Osteocyte (in vitro differentiated cells): ENCODE data around the gene SLC6A20. TPM values are rescaled to one million over a fixed set of nuclear protein-coding genes. Genes with fewer than 3 reads are reported as not detected.

Experiments used
- DNase-seq: peaks from one replicate; pipeline ENCODE4 v3.0.0; 2021; ENCODE audit warnings: mixed read lengths; ENCODE audit not compliant: unreplicated experiment; ENCODE audit errors: extremely low spot score
- H3K27ac Mint-ChIP-seq: one replicate; pipeline ENCODE4 v1.8.0; 2021; ENCODE audit warnings: mild to moderate bottlenecking, mixed read lengths; ENCODE audit not compliant: unreplicated experiment
- H3K27me3 Mint-ChIP-seq: one replicate; pipeline ENCODE4 v1.8.0; 2021; ENCODE audit warnings: mixed read lengths; ENCODE audit not compliant: unreplicated experiment
- H3K36me3 Mint-ChIP-seq: one replicate; pipeline ENCODE4 v1.8.0; 2021; ENCODE audit warnings: mixed read lengths; ENCODE audit not compliant: unreplicated experiment
- H3K4me1 Mint-ChIP-seq: one replicate; pipeline ENCODE4 v1.8.0; 2021; ENCODE audit warnings: mixed read lengths; ENCODE audit not compliant: unreplicated experiment
- H3K4me3 Mint-ChIP-seq: one replicate; pipeline ENCODE4 v1.8.0; 2021; ENCODE audit warnings: mild to moderate bottlenecking, moderate library complexity, mixed read lengths; ENCODE audit not compliant: unreplicated experiment
- H3K9me3 Mint-ChIP-seq: one replicate; pipeline ENCODE4 v1.8.0; 2021; ENCODE audit warnings: mixed read lengths; ENCODE audit not compliant: unreplicated experiment
- CTCF ChIP-seq: fragments of 200-600 bp; sonication (generic); IDR thresholded peaks from 2 replicates; pipeline ENCODE4 v1.5.0; 2021; ENCODE audit warnings: antibody characterized with exemption, mild to moderate bottlenecking, moderate library complexity
- total RNA-seq: library from RNA; stranded (reverse); gene quantifications from 2 replicates; pipeline ENCODE4 v1.2.1, GENCODE V29; 2021

SLC6A20 gene
- total RNA-seq, 1 donor from 2014 or later = not detected

GRCh38 chr3:45748068-45748467 lies 48.3 kb downstream of the SLC6A20 start:
- Mint-ChIP-seq H3K4me1 (no peaks in the 10 kb centered on the region), H3K4me3 (no peak overlapping the region), H3K27me3 (no peaks in the 10 kb centered on the region), H3K36me3 (peaks cover 19% of the 10 kb centered on the region), H3K9me3 (no peaks in the 10 kb centered on the region), H3K27ac (no peak overlapping the region)
- no peak for TF ChIP-seq CTCF
- DNase-seq = no peak

GRCh38 chr3:45746777-45747622 lies 49.3 kb downstream of the SLC6A20 start:
- no peaks in the 10 kb centered on the region for H3K4me1 Mint-ChIP-seq
- TF ChIP-seq CTCF = no peak
- H3K9me3 Mint-ChIP-seq = no peaks in the 10 kb centered on the region
- no peak overlapping the region for H3K27ac Mint-ChIP-seq
- H3K36me3 Mint-ChIP-seq = peaks cover 25% of the 10 kb centered on the region
- DNase-seq = no peak
- H3K4me3 Mint-ChIP-seq = no peak overlapping the region
- no peaks in the 10 kb centered on the region for H3K27me3 Mint-ChIP-seq

- Mint-ChIP-seq H3K36me3 (peaks cover 31% of the 10 kb centered on the region), H3K4me3 (no peak overlapping the region), H3K4me1 (no peaks in the 10 kb centered on the region), H3K27me3 (no peaks in the 10 kb centered on the region), H3K27ac (no peak overlapping the region), H3K9me3 (no peaks in the 10 kb centered on the region)
- DNase-seq = no peak
- TF ChIP-seq CTCF = no peak
These were observed 50.1 kb downstream of the SLC6A20 start for GRCh38 chr3:45746165-45746776.

- H3K9me3 Mint-ChIP-seq = no peaks in the 10 kb centered on the region
- H3K27me3 Mint-ChIP-seq = no peaks in the 10 kb centered on the region
- no peak for DNase-seq
- TF ChIP-seq CTCF = no peak
- no peak overlapping the region for H3K4me3 Mint-ChIP-seq
- H3K36me3 Mint-ChIP-seq = peaks cover 49% of the 10 kb centered on the region
- H3K27ac Mint-ChIP-seq = no peak overlapping the region
- peaks cover 5% of the 10 kb centered on the region for H3K4me1 Mint-ChIP-seq
These were observed 53.8 kb downstream of the SLC6A20 start for GRCh38 chr3:45742461-45743089.
